ENCODE measurements around the gene SYT14.
"Not testable (repeated sequence)": the region's sequence is repeated elsewhere in the genome, so short reads cannot be mapped to it uniquely, and the experiment has no call there.

The SYT14 gene

GRCh38 chr1:209911746-209912145 lies 26.3 kb upstream of the SYT14 start:
- no peak for DNase-seq (ENCODE audit: low read depth in 1 of 2, low spot score in 1 of 2)
- Histone ChIP-seq H3K4me3 (replicated peaks; ENCODE audit: insufficient read depth, low read length) (no peak overlapping the region), H3K27ac (replicated peaks) (no peak overlapping the region), H3K27me3 (ENCODE audit: insufficient read depth, poor library complexity, severe bottlenecking) (no peaks in the 10 kb centered on the region)
- TF ChIP-seq REST (IDR thresholded peaks at IDR 0.05; ENCODE audit: insufficient replicate concordance, low read depth) = no peak
- no peak for TF ChIP-seq GABPA (IDR thresholded peaks at IDR 0.05; ENCODE audit: low read depth)
- TF ChIP-seq POLR2AphosphoS5 (IDR thresholded peaks at IDR 0.05; ENCODE audit: low read depth) = no peak
- no peak for TF ChIP-seq SPI1 (IDR thresholded peaks at IDR 0.05; ENCODE audit: borderline replicate concordance, low read depth)
- TF ChIP-seq CTCF (IDR thresholded peaks at IDR 0.05; ENCODE audit: insufficient read depth, low read length) = no peak

- no peak for TF ChIP-seq REST (IDR thresholded peaks at IDR 0.05; ENCODE audit: insufficient replicate concordance, low read depth)
- no peak for TF ChIP-seq SPI1 (IDR thresholded peaks at IDR 0.05; ENCODE audit: borderline replicate concordance, low read depth)
- no peak for TF ChIP-seq GABPA (IDR thresholded peaks at IDR 0.05; ENCODE audit: low read depth)
- TF ChIP-seq CTCF (IDR thresholded peaks at IDR 0.05; ENCODE audit: insufficient read depth, low read length) = no peak
- TF ChIP-seq POLR2AphosphoS5 (IDR thresholded peaks at IDR 0.05; ENCODE audit: low read depth) = no peak
- Histone ChIP-seq H3K27me3 (ENCODE audit: insufficient read depth, poor library complexity, severe bottlenecking) (no peaks in the 10 kb centered on the region), H3K4me3 (replicated peaks; ENCODE audit: insufficient read depth, low read length) (no peak overlapping the region), H3K27ac (replicated peaks) (no peak overlapping the region)
- DNase-seq (ENCODE audit: low read depth in 1 of 2, low spot score in 1 of 2) = no peak
Observed at GRCh38 chr1:209912306-209912705, 25.7 kb upstream of the SYT14 start.

GRCh38 chr1:209919637-209920036 lies 18.4 kb upstream of the SYT14 start:
- H3K27ac ChIP-seq (replicated peaks); H3K4me3 ChIP-seq (replicated peaks; ENCODE audit: insufficient read depth, low read length); H3K27me3 ChIP-seq (ENCODE audit: insufficient read depth, poor library complexity, severe bottlenecking): not testable (repeated sequence)

GRCh38 chr1:209920844-209921243 lies 17.2 kb upstream of the SYT14 start:
- TF ChIP-seq CTCF (IDR thresholded peaks at IDR 0.05; ENCODE audit: insufficient read depth, low read length) (no peak), SPI1 (IDR thresholded peaks at IDR 0.05; ENCODE audit: borderline replicate concordance, low read depth) (no peak), GABPA (IDR thresholded peaks at IDR 0.05; ENCODE audit: low read depth) (no peak), POLR2AphosphoS5 (IDR thresholded peaks at IDR 0.05; ENCODE audit: low read depth) (no peak), REST (IDR thresholded peaks at IDR 0.05; ENCODE audit: insufficient replicate concordance, low read depth) (no peak)
- DNase-seq (ENCODE audit: low read depth in 1 of 2, low spot score in 1 of 2) = no peak
- Histone ChIP-seq H3K27me3 (ENCODE audit: insufficient read depth, poor library complexity, severe bottlenecking) (no peaks in the 10 kb centered on the region), H3K27ac (replicated peaks) (no peak overlapping the region), H3K4me3 (replicated peaks; ENCODE audit: insufficient read depth, low read length) (no peak overlapping the region)

More at GRCh38 chr1:209919637-209920036, 18.4 kb upstream of the SYT14 start:
- DNase-seq (ENCODE audit: low read depth in 1 of 2, low spot score in 1 of 2) = not testable (repeated sequence)

All from HL-60 (cell line).